RKO (cell line): Measurements from ENCODE around the gene HLA-F.

Source experiments
- DNase-seq: peaks from one replicate; pipeline ENCODE4 v3.0.0-alpha.2; 2016; ENCODE audit warnings: low spot score

The HLA-F gene

DNA sequence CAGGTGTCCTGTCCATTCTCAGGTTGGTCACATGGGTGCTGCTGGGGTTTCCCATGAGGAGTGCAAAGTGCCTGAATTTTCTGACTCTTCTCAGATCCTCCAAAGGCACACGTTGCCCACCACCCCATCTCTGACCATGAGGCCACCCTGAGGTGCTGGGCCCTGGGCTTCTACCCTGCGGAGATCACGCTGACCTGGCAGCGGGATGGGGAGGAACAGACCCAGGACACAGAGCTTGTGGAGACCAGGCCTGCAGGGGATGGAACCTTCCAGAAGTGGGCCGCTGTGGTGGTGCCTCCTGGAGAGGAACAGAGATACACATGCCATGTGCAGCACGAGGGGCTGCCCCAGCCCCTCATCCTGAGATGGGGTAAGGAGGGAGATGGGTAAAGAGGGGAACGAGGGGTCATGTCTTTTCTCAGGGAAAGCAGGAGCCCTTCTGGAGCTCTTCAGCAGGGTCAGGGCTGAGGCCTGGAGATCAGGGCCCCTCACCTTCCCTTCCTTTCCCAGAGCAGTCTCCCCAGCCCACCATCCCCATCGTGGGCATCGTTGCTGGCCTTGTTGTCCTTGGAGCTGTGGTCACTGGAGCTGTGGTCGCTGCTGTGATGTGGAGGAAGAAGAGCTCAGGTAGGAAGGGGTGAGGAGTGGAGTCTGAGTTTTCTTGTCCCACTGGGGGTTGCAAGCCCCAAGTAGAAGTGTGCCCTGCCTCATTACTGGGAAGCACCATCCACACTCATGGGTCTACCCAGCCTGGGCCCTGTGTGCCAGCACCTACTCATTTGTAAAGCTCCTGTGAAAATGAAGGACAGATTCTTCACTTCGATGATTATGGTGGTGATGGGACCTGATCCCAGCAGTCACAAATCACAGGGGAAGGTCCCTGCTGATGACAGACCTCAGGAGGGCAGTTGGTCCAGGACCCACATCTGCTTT lies 2.0 kb downstream of the HLA-F start:
- DNase-seq, result no peak

DNA sequence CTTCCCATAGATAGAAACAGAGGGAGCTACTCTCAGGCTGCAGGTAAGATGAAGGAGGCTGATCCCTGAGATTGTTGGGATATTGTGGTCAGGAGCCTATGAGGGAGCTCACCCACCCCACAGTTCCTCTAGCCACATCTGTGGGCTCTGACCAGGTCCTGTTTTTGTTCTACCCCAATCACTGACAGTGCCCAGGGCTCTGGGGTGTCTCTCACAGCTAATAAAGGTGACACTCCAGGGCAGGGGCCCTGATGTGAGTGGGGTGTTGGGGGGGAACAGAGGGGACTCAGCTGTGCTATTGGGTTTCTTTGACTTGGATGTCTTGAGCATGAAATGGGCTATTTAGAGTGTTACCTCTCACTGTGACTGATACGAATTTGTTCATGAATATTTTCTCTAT lies 2.8 kb downstream of the HLA-F start:
- DNase-seq, result no peak

DNA sequence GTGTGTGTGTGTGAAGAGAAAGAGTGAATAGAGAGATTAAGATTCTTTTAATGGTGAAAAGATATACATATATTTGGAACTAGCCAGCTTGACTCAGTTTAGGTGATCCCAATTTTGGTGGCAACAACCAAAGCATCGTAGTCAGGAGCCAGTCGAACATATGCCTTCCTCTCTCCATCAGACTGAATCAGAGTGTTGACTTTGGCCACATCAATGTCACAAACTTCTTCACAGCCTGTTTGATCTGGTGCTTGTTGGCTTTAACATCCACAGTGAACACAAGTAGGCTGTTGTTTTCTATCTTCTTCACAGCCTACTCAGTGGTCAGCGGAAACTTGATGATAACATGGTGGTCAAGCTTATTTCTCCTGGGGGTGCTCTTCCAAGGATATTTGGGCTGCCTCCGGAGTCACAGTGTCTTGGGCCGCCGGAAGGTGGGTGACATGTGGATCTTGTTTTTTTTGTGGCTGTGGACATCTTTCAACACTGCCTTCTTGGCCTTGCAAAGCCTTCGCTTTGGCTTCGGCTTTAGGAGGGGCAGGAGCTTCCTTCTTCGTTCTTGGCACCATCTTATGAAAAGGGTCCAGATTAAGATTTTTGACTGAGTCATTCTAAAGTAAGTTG lies 3.4 kb downstream of the HLA-F start:
- DNase-seq, result no peak

- DNase-seq, result no peak
Observed at GRCh38 chr6:29727637-29728036, 4.4 kb downstream of the HLA-F start.

GRCh38 chr6:29728173-29728874 lies 5.1 kb downstream of the HLA-F start:
- DNase-seq, result no peak

- DNase-seq, result no peak
Observed at GRCh38 chr6:29728875-29729270, 5.6 kb downstream of the HLA-F start.

- no peak for DNase-seq
Observed at GRCh38 chr6:29729774-29730328, 6.6 kb downstream of the HLA-F start.

DNA sequence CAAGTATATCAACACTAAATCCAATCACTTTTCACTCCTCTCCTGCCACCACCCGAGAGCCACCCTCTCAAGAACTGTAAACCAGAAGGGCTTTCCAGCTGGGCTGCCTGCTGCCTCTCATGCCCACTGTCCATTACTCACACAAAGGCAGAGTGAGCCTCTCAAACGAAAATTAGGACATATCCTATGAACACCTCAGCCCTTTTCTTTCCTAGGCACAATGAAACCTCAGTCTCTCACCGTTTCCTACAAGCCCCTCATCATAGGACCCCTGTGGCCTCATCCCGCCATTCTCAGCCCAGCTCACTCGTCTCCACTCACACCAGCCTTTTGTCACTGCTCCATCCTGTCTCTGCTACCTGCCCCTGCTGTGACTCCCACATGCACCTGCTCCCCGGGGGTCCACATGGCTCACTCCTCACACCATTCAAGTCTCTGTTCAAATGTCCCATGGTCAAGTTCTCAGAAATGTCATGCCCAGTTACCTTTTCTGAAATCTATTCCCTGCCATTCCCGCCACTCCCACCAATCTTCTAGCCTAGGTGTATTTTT lies 7.4 kb downstream of the HLA-F start:
- DNase-seq, result no peak

DNA sequence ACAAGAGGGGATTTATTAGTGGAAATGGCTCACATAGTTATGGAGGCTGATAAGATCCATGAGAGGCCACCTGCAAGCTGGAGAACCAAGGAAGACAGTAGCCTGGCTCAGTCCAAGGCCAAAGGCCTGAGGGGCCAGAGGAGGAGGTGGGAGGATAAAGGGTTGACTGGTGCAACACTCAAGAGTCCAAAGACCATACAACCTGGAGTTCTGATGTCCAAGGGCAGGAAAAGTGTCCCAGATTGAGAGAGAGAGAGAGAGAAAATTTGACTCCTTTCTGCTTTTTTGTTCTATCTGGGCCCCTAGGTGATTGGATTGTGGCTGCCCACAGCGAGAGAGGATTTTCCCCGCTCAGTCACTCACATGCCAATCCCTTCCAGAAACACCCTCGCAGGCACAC lies 8.0 kb downstream of the HLA-F start:
- no peak for DNase-seq

DNA sequence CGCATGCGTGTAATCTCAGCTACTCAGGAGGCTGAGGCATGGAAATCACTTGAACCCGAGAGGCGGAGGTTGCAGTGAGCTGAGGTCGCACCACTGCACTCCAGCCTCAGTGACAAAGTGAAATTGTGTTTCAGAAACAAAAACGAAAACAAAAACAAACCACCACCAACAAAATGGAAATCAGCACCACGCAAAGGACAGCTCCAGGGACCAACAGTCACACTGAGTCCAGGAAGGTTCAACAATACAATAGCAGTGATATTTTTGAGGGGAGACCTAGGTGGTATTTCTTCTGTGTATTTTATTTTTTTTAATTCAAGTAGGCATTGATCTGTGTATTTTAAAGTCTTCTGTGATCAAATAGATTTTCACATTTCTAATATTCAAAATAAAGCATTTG lies 9.8 kb downstream of the HLA-F start:
- DNase-seq, result no peak

DNA sequence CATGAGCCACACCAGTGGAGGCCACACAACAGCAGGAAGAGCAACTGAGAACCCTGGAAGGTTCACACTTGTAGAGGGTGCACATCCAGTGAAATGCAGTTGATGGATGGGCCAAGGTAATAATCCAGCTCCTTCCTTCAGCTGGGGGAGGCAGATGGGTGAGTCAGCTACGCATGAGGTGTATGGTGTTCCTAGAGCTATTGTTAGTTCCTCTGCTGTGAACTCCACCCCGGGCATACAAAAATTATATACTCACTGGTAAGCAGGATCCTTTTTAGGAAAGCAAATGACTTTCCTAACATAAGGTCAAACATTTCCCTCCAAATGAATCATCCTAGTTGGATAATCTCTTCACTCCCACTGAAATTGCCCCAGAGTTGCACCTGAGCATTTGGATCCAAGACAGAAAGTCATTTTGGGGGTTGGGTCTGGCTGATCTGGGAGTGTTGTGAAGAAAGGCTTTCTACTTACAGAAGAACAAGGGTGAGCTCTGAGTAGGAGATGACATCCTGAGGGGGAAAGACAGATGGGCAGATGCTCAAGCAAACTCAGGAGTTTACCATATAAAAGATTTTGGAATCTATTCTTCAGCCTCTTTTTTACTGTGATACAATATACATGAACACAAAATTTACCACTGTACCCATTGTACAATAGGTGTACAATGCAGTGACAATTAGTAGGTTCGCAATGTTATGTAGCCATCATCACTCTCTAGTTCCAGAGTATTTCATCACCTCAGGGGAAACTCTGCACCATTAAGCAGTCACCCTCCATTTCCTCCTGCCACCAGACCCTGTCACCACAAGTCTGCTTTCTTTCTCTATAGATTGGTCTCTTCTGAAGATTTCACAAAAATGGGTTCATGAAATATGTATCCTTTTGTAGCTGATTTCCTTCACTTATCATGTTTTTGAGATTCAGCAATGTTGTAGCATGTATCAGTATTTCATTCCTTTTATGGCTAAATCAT lies 11.1 kb downstream of the HLA-F start:
- DNase-seq, result no peak

DNA sequence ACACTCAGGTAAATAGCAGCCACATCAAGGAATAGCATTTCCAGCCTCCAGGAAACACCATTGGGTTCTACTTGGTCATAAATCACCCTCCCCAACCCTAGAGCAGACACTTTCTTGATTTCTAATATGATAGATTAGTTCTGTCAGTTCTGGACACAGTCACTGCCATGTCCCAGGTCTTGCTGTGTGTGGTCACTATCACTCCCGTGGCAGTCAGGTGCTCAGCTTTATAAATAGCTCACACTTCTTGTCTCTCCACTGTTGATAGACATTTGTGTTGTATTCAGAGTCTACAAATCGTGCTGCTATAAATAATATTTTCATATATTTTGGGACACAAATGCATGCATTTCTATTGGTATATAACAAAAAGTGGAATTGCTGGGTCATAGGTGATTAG lies 13.3 kb downstream of the HLA-F start:
- no peak for DNase-seq

GRCh38 chr6:29737707-29738630 lies 14.7 kb downstream of the HLA-F start:
- DNase-seq, result peak; percentile 17

GRCh38 chr6:29739136-29739881 lies 16.1 kb downstream of the HLA-F start:
- no peak for DNase-seq

DNA sequence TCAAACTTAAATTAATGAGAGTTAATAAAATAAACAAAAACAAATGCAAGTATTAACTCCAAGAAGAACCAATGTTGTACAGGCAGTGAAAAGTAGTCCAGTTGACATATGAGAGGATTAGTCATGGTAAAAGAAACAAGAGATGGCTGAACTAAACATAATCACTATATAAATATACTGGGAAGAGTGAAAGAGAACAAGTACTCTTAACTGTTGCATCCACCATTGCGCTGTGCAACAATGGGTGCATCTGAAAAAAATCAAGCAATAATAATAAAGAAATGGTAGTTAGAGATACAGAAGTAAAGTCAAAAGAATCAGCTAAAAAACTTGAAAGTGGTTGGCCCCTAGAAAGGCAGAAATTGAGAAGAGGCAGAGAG lies 16.6 kb downstream of the HLA-F start:
- DNase-seq, result no peak

- no peak for DNase-seq
Observed at GRCh38 chr6:29741592-29741991, 18.4 kb downstream of the HLA-F start.

DNA sequence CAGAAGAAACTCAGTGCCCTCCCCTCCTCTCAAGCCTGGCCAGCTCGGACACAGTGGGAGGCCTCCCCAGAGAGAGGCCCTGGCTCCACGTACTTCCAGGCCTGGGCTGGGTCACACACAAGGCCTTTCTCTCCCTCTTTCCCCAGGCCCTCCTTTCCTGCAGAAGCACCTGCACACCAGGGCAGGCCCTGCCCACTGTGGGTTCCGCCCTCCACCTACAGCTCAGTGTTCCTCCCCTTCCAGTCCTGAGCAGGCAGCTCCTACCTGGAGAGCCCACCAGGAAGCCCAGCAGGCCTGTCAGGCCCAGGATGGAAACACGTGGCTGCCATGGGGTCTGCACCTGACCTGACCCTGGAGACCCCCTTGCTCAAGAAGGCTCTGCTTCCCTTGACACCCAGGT lies 18.9 kb downstream of the HLA-F start:
- DNase-seq, result no peak

GRCh38 chr6:29743025-29743424 lies 19.8 kb downstream of the HLA-F start:
- no peak for DNase-seq

DNA sequence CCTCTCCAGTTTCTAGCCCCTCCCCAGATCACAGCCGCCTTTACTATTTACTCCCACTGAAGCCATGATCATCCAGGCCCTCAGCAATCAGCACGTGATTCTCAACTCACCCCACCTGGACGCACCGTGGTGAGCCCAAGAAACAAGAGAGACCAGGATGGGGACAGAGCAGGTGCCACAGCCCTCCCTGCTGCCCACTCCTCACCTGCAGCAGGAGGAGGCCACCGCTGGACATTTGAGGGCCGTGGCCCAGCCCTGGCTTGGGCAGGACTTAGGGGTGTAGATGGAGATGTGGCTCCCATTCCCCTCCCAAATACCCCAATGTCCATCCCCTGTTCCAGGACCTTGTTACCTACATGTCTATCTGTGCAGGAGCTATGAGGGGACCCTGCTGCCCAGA lies 20.3 kb downstream of the HLA-F start:
- no peak for DNase-seq
